Measurements from ENCODE around the gene CXCL6.

DNA sequence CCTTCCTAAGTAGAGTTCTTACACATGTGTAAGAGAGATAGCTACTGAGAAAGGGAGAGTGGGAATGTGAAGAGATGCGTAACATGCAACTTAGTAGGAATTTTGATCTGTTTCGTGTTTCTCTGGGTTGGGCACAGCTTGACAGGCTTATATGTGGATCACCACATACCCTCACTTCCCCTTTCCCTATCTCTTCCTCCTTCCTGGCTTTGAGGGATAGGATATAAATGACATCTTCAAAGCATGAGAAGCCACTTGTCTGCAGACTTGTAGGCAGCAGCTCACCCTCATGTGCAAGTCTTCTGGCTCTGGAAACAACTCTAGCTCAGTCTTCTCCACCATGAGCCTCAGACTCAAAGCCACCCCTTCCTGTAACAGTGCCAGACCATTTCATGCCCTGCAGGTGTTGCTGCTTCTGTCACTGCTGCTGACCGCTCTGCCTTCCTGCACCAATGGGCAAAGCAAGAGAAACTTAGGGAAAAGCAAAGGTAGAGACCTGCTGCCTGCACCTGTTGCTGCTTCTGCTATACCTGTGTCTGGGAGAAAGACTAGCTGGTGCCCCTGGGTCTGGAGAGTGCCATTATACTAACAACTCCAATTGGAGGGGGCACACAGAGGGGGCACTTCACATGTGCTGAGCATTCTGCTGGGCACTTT, 11.2 kb downstream of the CXCL6 start:
- TF ChIP-seq, protein P1, sequence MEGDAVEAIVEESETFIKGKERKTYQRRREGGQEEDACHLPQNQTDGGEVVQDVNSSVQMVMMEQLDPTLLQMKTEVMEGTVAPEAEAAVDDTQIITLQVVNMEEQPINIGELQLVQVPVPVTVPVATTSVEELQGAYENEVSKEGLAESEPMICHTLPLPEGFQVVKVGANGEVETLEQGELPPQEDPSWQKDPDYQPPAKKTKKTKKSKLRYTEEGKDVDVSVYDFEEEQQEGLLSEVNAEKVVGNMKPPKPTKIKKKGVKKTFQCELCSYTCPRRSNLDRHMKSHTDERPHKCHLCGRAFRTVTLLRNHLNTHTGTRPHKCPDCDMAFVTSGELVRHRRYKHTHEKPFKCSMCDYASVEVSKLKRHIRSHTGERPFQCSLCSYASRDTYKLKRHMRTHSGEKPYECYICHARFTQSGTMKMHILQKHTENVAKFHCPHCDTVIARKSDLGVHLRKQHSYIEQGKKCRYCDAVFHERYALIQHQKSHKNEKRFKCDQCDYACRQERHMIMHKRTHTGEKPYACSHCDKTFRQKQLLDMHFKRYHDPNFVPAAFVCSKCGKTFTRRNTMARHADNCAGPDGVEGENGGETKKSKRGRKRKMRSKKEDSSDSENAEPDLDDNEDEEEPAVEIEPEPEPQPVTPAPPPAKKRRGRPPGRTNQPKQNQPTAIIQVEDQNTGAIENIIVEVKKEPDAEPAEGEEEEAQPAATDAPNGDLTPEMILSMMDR (conservative IDR thresholded peaks at IDR 0.05; ENCODE audit: low read depth, low read length): no peak
- TF ChIP-seq EZH2phosphoT487 (IDR thresholded peaks at IDR 0.05; ENCODE audit: borderline replicate concordance, low read length): no peak

Data from PC-3 (cell line).